Neural cell (in vitro differentiated cells): Measurements from ENCODE around the gene ATP5MG. TPM values are rescaled to one million over a fixed set of nuclear protein-coding genes. Genes with fewer than 3 reads are reported as not detected.

Source experiments
- H2AFZ ChIP-seq: fragments of 200-600, 300-800 bp; sonication (generic), shearing (Covaris generic); 2 replicates; pipeline ENCODE4 v1.6.0; 2014; ENCODE audit warnings: low read depth, mild to moderate bottlenecking, antibody characterized with exemption, low read length, moderate library complexity
- H3F3A ChIP-seq: fragments of 200-600 bp; shearing (Covaris generic); 2 replicates; pipeline ENCODE4 v1.6.1; 2016; ENCODE audit warnings: mild to moderate bottlenecking, moderate library complexity, mixed read lengths, antibody characterized with exemption, low read length; ENCODE audit not compliant: insufficient read depth, poor library complexity, severe bottlenecking
- H3K27ac ChIP-seq: fragments of 200-600, 300-800 bp; sonication (generic), shearing (Covaris generic); 2 replicates; pipeline ENCODE4 v1.5.1; 2014; ENCODE audit warnings: mild to moderate bottlenecking, low read length, moderate library complexity
- H3K27me3 ChIP-seq: fragments of 300-800, 200-600 bp; sonication (generic), shearing (Covaris generic); 2 replicates; pipeline ENCODE4 v1.6.0; 2014; ENCODE audit warnings: mild to moderate bottlenecking, low read depth, low read length, moderate library complexity; ENCODE audit not compliant: insufficient read depth
- H3K36me3 ChIP-seq: fragments of 300-800, 200-600 bp; sonication (generic), shearing (Covaris generic); 2 replicates; pipeline ENCODE4 v1.5.1; 2014; ENCODE audit warnings: mild to moderate bottlenecking, antibody characterized with exemption, low read length, moderate library complexity; ENCODE audit not compliant: insufficient read depth
- H3K4me2 ChIP-seq: fragments of 300-800, 200-600 bp; sonication (generic), shearing (Covaris generic); 2 replicates; pipeline ENCODE4 v1.6.0; 2014; ENCODE audit warnings: mild to moderate bottlenecking, low read length
- H3K4me3 ChIP-seq: fragments of 300-800, 200-600 bp; sonication (generic), shearing (Covaris generic); 2 replicates; pipeline ENCODE4 v1.5.1; 2014; ENCODE audit warnings: mild to moderate bottlenecking, low read length, moderate library complexity
- H3K79me2 ChIP-seq: fragments of 200-600 bp; shearing (Covaris generic); replicated peaks from 2 replicates; pipeline ENCODE4 v1.6.0; 2014; ENCODE audit warnings: mild to moderate bottlenecking, low read length, moderate library complexity; ENCODE audit not compliant: insufficient read depth
- H3K9ac ChIP-seq: fragments of 300-800, 200-600 bp; sonication (generic), shearing (Covaris generic); 2 replicates; pipeline ENCODE4 v1.6.1; 2016; ENCODE audit warnings: mild to moderate bottlenecking, low read length, mixed read lengths
- H3K9me2 ChIP-seq: fragments of 200-600 bp; shearing (Covaris generic); 2 replicates; pipeline ENCODE4 v1.6.1; 2016; ENCODE audit warnings: mild to moderate bottlenecking, low read length, mixed read lengths; ENCODE audit not compliant: insufficient read depth
- H3K9me3 ChIP-seq: fragments of 200-600, 300-800 bp; sonication (generic), shearing (Covaris generic); 2 replicates; pipeline ENCODE4 v1.6.1; 2016; ENCODE audit warnings: mild to moderate bottlenecking, mixed run types, low read length, moderate library complexity, mixed read lengths
- H4K20me1 ChIP-seq: fragments of 200-600 bp; shearing (Covaris generic); 2 replicates; pipeline ENCODE4 v1.6.1; 2016; ENCODE audit warnings: mild to moderate bottlenecking, mixed run types; ENCODE audit not compliant: insufficient read depth
- CTCF ChIP-seq: fragments of 450-650 bp; IDR thresholded peaks from 2 replicates; pipeline ENCODE4 v1.5.1; 2014; ENCODE audit warnings: antibody characterized with exemption, mild to moderate bottlenecking, moderate library complexity; ENCODE audit not compliant: poor library complexity, severe bottlenecking
- EP300 ChIP-seq: fragments of 450-650 bp; conservative IDR thresholded peaks from 2 replicates; pipeline ENCODE4 v1.6.1; 2014; ENCODE audit warnings: antibody characterized with exemption, mild to moderate bottlenecking, moderate library complexity; ENCODE audit not compliant: poor library complexity, severe bottlenecking
- EZH2 ChIP-seq: fragments of 200-600, 300-800 bp; shearing (Covaris generic), sonication (generic); IDR thresholded peaks from 2 replicates; pipeline ENCODE4 v1.6.1; 2014; ENCODE audit warnings: antibody characterized with exemption, low read length, borderline replicate concordance, mild to moderate bottlenecking; ENCODE audit not compliant: insufficient read depth, poor library complexity, severe bottlenecking
- MXI1 ChIP-seq: fragments of 450-650 bp; conservative IDR thresholded peaks from 2 replicates; pipeline ENCODE4 v1.6.1; 2014; ENCODE audit warnings: antibody characterized with exemption, mild to moderate bottlenecking; ENCODE audit not compliant: poor library complexity, severe bottlenecking
- POLR2AphosphoS5 ChIP-seq: IDR thresholded peaks from 2 replicates; pipeline ENCODE4 v1.6.1; 2012
- RAD21 ChIP-seq: fragments of 450-650 bp; conservative IDR thresholded peaks from 2 replicates; pipeline ENCODE4 v1.6.1; 2014; ENCODE audit warnings: antibody characterized with exemption, mild to moderate bottlenecking, moderate library complexity
- REST ChIP-seq: IDR thresholded peaks from 2 replicates; pipeline ENCODE4 v1.6.1; 2012; ENCODE audit warnings: borderline replicate concordance
- SMC3 ChIP-seq: fragments of 450-650 bp; conservative IDR thresholded peaks from 2 replicates; pipeline ENCODE4 v1.6.1; 2014; ENCODE audit warnings: antibody characterized with exemption, mild to moderate bottlenecking, moderate library complexity; ENCODE audit not compliant: poor library complexity
- TAF1 ChIP-seq: IDR thresholded peaks from 2 replicates; pipeline ENCODE4 v1.6.1; 2012; ENCODE audit warnings: low read depth
- polyA plus RNA-seq: library from polyadenylated mRNA; depleted of rRNA; stranded (reverse); fragments of >200 nt; gene quantifications from 2 replicates; pipeline ENCODE4 v1.2.3, GENCODE V29; 2014

ATP5MG gene
- polyA plus RNA-seq, 1 donor from 2014 or later, result 153 TPM

- peaks cover 87% of the 10 kb centered on the region for H3K79me2 ChIP-seq
Measured at GRCh38 chr11:118450451-118450850, 49.0 kb downstream of the ATP5MG start.

More at GRCh38 chr11:118450451-118450850, 49.0 kb downstream of the ATP5MG start:
- peak overlapping the region; percentile 28 for H3K4me2 ChIP-seq
- no peaks in the 10 kb centered on the region for H3F3A ChIP-seq
- no peaks in the 10 kb centered on the region for H3K9me3 ChIP-seq
- no peak overlapping the region for H2AFZ ChIP-seq
- no peaks in the 10 kb centered on the region for H3K27me3 ChIP-seq
- H3K36me3 ChIP-seq, result no peaks in the 10 kb centered on the region
- no peaks in the 10 kb centered on the region for H3K9me2 ChIP-seq
- H3K4me3 ChIP-seq, result peak overlapping the region; percentile 8
- H4K20me1 ChIP-seq, result peaks cover 15% of the 10 kb centered on the region
- H3K27ac ChIP-seq, result peak overlapping the region; percentile 39
- H3K9ac ChIP-seq, result no peak overlapping the region
- no peak for TF ChIP-seq EZH2
- no peak for TF ChIP-seq CTCF
- TF ChIP-seq MXI1, result no peak
- no peak for TF ChIP-seq EP300
- TF ChIP-seq SMC3, result no peak
- no peak for TF ChIP-seq POLR2AphosphoS5
- TF ChIP-seq REST, result no peak
- TF ChIP-seq TAF1, result no peak
- TF ChIP-seq RAD21, result no peak

Other genes starting within 250 kb of the ATP5MG start
- gene SCN4B, start 248.8 kb upstream of the ATP5MG start, polyA plus RNA-seq, result 0.61 and 0.92 TPM in 2 replicates
- 1.0 and 1.1 TPM in 2 replicates for gene SCN2B, start 225.0 kb upstream of the ATP5MG start, polyA plus RNA-seq
- gene JAML, start 176.6 kb upstream of the ATP5MG start, polyA plus RNA-seq, result 0.28 TPM in 1 of 2 replicates, not detected in the other
- gene MPZL3, start 149.2 kb upstream of the ATP5MG start, polyA plus RNA-seq, result 3.6 and 5.4 TPM in 2 replicates
- gene MPZL2, start 137.3 kb upstream of the ATP5MG start, polyA plus RNA-seq, result not detected in 2 replicates
- gene CD3E, start 96.9 kb upstream of the ATP5MG start, polyA plus RNA-seq, result not detected in 2 replicates
- not detected in 2 replicates for gene CD3D, start 58.9 kb upstream of the ATP5MG start, polyA plus RNA-seq
- not detected in 2 replicates for gene CD3G, start 57.3 kb upstream of the ATP5MG start, polyA plus RNA-seq
- gene UBE4A, start 42.0 kb upstream of the ATP5MG start, polyA plus RNA-seq, result 33.0 and 36.9 TPM in 2 replicates
- gene KMT2A, start 34.9 kb downstream of the ATP5MG start, polyA plus RNA-seq, result 16.7 and 24.2 TPM in 2 replicates
- 1.3 and 4.3 TPM in 2 replicates for gene TTC36, start 125.9 kb downstream of the ATP5MG start, polyA plus RNA-seq
- 139 and 154 TPM in 2 replicates for gene TMEM25, start 129.6 kb downstream of the ATP5MG start, polyA plus RNA-seq
- 70.3 and 75.5 TPM in 2 replicates for gene IFT46, start 164.3 kb downstream of the ATP5MG start, polyA plus RNA-seq
- 67.2 and 68.4 TPM in 2 replicates for gene ARCN1, start 170.8 kb downstream of the ATP5MG start, polyA plus RNA-seq
- 114 and 149 TPM in 2 replicates for gene PHLDB1, start 206.0 kb downstream of the ATP5MG start, polyA plus RNA-seq